Medulla oblongata (tissue), 1 donor: ENCODE results near the gene ZNF830.
"Not testable (repeated sequence)": the region's sequence is repeated elsewhere in the genome, so short reads cannot be mapped to it uniquely, and the experiment has no call there.

Source experiments
- DNase-seq: peaks from one replicate; pipeline ENCODE4 v3.0.0-alpha.2; 2015; ENCODE audit errors: extremely low spot score

Gene ZNF830, protein sequence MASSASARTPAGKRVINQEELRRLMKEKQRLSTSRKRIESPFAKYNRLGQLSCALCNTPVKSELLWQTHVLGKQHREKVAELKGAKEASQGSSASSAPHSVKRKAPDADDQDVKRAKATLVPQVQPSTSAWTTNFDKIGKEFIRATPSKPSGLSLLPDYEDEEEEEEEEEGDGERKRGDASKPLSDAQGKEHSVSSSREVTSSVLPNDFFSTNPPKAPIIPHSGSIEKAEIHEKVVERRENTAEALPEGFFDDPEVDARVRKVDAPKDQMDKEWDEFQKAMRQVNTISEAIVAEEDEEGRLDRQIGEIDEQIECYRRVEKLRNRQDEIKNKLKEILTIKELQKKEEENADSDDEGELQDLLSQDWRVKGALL

DNA sequence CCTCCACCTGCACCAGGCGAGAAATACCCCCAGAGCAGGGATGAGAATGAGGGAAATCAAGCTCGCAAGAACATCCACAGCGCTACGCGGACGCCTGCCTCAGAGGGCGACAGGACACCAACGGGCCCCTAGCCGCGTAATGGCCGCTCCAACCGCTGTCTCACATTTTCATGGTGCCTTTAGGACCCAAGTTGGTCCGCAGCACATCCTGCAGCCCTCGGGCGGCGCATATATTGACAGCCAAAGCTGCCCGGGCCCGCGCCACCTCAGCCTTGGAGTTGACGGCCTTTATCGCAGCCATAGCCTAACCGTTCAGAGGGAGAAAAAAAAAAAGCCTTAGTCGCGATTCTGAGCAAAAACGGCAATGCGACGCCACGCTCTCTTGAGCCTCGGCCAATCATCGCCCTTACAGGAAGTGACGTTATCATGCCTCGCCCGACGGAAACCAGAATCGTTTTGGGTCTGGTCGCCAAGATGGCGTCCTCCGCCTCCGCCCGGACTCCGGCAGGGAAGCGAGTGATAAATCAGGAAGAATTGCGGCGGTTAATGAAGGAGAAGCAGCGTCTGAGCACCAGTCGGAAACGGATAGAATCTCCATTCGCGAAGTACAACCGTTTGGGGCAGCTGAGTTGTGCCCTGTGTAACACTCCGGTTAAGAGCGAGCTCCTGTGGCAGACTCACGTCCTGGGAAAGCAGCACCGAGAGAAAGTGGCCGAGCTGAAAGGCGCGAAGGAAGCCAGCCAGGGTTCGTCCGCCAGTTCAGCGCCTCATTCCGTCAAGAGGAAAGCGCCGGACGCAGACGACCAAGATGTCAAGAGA lies at the start of gene ZNF830, which contains the start of gene CCT6B:
TSS of gene ZNF830 (plus strand) at position 448 of the 819 bp plus-strand sequence. CDS start at position 475, 27 bp downstream.
TSS of gene CCT6B (minus strand) at position 368 of the 819 bp plus-strand sequence. CDS start at position 301, 67 bp downstream.
- peak; percentile 98 for DNase-seq

DNA sequence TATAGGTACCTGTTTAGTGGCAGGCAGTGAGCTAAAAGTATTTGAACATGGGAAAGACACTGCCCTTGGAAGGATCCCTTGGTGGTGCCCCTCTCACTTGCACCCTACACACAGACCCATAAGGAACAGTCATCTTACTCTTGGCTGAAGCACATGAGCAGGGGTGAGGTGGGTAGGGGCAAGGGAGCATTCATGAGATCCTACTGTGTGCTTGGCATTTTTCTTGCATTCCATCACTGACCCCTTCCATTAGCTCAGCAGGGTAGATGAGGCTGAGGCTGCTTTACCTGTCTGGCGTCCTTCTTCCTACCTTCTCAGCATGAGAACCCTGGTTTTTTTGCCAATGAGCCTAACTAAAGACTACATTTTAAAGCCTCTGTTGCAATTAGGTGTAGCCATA lies 48.3 kb upstream of the ZNF830 start:
- no peak for DNase-seq

DNA sequence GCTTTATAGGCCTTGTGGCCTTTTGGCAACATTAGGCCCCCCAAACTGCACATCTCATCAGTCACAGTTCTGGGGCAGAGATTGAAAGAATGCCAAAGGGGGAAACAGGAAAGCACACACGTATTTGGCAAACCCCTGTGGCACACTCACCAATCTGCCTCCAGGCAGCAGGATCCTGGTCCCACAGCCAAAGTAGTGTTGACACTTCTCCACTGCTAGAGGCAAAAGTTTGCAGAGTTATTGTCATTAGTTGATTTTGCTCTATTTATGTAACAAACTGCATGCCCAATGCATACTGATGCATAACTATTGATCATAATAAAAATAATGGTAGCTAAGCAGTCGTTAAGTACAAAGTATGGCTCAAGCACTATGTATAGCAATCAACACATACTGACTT lies 45.2 kb upstream of the ZNF830 start:
- DNase-seq, result no peak

DNA sequence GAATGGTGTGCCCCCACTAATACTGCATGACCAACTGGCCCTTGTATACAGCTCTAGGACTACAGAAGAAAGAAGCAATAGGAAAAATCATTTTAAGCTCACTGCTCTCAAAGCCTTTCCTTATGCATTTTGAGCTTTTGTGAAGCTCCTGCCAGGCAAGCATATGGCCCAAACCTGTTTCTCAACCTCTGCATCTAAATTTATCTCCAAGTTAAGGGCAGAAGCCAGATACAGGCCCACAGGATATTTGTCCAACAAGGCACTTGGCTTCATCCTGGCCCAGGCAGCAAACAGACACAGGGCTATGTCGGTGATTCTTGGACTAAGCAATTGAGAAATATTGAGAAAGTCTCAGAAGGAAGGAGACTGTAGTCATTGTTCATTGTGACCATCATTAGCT lies 44.0 kb upstream of the ZNF830 start:
- no peak for DNase-seq

DNA sequence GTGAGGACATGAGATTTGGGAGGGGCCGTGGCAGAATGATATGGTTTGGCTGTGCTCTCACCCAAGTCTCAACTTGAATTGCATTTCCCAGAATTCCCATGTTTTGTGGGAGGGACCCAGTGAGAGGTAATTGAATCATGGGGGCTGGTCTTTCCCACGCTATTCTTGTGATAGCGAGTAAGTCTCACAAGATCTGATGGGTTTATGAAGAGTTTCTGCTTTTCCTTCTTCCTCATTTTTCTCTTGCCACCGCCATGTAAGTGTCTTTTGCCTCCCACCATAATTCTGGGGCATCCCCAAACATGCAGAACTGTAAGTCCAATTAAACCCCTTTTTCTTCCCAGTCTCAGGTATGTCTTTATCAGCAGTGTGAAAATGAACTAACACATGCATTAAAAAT lies 40.7 kb upstream of the ZNF830 start:
- DNase-seq, result no peak

DNA sequence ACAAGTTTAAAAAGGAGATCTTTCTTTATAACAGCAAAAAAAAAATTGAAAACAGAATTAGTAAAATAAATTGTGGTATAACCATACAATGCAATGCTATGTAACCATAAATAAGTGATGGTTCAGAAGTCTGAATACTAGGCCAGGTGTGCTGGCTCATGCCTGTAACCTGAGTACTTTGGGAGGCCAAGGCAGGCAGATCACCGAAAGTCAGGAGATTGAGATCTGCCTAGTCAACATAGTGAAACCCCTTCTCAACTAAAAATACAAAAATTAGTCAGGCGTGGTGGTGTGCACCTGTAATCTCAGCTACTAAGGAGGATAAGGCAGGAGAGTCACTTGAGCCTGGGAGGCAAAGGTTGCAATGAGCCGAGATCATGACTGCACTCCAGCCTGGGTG lies 34.7 kb upstream of the ZNF830 start:
- DNase-seq, result no peak

DNA sequence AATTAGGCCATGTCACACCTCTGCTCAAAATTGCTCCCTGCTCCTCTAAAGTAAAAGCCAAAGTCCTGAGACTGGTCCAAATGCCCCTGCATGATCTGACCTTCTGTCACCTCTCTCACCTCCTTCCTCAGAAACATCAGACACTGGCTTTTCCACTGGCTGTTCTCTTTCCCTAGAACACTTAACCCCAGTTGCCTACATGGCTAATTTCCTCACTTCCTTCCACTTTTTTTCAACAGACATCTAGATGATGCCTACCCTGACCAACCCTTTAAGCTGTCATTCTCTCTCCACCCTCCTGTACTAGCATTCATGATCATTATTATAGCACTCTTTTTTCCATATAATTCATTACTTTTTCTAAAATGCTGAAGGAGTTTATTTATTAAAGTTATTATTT lies 31.1 kb upstream of the ZNF830 start:
- no peak for DNase-seq

DNA sequence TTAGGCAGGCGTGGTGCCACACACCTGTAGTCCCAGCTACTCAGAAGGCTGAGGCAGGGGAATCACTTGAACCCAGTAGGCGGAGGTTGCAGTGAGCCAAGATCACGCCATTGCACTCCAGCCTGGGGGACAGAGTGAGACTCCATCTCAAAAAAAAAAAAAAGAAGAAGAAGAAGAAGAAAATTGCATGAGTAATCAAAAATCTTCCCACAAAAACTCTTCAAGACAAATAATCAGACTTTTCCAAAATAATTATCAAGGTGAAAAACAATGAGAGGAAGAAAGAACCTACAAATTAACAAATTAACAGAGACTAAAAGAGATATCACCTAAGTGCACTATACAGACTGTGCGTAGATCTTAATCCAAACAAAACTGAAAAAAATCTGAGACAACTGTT lies 10.6 kb upstream of the ZNF830 start:
- not testable (repeated sequence) for DNase-seq

DNA sequence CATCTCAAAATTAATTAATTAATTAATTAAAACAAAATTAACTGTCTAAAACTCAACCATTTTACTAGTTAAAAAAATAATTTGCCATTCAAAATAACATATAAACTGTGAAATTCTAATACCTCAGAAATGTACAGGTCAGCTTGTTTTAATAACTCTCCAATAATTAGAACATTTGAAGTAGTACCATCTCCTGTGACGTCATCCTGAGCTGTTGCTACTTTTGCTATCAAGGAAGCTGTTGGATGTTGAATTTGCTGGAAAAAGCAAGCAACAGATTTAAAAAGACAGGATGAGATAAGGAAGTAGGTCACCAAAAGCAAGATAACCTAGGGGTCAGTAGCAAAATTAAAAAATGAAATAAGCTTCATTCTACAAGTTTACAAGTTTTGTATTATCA lies 2.9 kb upstream of the ZNF830 start:
- DNase-seq, result no peak

DNA sequence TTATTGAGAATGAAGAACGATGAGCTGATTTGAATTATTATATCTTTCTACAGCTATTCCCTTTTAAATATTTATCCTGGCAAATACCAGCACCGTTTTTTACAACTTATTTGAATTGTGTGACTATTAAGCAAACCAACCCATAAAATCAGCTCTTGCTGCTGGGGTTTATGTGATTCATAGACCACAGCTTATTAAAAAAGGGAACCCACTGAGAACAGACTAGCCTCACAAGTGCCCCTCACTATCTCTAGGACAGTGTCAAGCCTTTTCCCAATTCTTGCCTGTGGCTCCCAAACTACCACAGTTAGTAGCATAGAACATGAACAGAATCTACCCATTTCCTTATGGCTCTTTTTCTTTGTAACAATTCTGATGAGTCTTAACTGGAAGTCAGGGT lies 12.8 kb downstream of the ZNF830 start:
- no peak for DNase-seq

DNA sequence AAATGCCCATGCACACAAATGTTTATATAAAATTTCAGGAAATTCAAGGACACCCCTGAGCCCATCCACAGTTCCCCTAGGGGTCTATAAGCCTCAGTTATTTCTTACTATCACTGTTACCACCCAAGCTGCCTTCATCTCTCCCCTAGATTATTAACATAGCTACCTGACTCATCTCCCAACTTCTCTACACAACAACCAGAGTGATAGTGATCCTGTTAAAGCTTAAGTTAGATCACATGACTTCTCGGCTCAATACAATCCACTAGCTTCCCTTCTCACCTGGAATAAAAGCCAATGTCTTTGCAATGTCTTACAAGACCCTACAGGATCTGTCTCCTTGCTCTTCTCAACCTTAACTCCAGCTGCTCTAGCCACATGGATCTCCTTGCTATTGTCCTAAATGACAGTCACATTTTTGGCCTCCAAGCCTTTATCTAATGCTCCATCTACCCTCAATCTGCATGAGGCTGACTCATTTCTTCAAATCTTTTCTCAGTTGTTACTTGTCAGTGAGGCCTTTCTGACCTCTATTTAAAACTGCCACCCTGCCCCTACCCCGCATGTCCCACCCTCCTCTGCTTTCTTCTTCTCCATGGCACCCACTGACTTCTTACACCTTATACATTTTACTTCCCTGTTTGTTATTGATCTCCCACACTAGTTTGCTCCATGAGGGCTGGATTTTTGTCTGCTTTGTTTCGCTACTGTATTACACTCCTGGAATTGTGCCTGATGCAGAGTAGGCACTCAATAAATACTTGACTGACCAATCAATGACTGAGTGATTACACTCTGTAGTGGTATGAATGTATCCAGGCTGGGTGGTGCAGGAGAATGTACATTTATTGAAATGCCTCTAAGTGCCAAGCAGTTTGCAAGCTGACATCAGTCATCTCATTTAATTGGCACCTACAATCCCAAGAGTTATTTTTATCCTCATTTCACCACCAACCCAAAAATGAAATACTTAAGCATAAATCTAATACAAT lies 13.8 kb downstream of the ZNF830 start:
- no peak for DNase-seq

DNA sequence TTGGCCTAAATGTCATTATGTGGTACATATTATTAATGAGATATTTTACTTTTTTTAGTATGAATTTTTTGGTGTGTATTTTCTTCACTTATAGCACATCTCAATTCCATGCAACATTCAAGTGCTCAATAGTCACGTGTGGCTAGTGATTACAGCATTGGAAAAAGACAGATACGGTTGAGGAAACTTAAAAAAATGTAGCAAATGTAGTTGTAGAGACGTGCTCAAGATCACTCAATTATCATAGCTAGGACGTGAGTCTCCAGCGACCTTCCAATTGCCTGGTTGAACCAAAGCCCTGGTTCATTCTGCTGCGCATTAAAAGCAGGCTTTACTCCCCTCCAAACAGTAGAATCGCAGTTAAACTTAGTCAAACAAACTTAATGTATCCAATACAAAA lies 17.8 kb downstream of the ZNF830 start:
- no peak for DNase-seq

DNA sequence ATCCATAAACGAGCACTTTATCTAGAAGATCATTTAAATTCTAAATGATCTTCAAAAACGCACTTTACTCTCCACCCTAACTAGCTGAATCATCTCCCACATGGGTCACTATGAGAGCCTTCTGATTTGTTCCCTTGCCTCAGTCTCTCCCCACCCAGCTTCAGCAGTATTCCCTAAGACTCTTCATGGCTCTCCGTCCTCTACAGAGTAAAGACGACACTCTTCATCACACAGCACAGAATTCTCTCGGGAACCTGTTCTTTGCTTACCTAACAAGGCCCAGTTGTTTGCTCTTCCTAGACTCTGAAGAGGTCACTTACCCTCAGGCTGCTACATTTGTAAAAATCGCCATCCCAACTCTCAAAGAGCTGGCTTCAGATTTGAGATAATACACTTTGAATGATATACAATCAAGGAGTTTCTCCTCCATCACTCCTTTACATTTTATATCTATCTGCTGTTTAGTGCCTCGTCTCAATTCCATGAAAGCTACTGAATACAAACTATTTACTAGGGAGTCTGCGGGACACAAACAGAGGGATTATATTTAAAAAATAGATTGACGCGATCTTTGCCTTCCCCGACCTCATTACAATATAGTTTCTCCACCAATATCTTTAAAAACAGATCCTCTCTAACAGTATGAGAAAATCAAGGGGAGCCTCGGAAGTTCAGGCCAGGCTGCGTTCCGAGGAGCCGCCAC lies 18.5 kb downstream of the ZNF830 start:
- no peak for DNase-seq

DNA sequence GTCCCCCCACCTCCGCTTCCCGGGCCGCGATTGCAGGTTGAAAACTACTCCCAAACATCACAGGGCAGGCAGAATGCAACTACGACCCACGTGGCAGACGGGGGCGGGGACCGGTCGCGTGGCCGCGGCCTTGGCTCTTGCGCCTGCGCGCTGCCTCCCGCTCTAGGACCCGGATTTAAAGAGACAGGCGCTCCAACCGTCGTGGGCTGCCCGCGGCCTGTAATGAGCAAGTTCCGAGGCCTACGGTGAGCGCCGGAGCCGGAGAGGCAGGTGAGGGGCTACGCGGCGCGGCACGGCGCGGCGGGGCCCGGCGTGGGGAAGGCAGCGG lies 19.0 kb downstream of the ZNF830 start, which contains the start of gene LIG3:
TSS of gene LIG3 (plus strand) at position 160 of the 328 bp plus-strand sequence. CDS start 2,494 bp downstream, outside the sequence.
- peak; percentile 95 for DNase-seq

DNA sequence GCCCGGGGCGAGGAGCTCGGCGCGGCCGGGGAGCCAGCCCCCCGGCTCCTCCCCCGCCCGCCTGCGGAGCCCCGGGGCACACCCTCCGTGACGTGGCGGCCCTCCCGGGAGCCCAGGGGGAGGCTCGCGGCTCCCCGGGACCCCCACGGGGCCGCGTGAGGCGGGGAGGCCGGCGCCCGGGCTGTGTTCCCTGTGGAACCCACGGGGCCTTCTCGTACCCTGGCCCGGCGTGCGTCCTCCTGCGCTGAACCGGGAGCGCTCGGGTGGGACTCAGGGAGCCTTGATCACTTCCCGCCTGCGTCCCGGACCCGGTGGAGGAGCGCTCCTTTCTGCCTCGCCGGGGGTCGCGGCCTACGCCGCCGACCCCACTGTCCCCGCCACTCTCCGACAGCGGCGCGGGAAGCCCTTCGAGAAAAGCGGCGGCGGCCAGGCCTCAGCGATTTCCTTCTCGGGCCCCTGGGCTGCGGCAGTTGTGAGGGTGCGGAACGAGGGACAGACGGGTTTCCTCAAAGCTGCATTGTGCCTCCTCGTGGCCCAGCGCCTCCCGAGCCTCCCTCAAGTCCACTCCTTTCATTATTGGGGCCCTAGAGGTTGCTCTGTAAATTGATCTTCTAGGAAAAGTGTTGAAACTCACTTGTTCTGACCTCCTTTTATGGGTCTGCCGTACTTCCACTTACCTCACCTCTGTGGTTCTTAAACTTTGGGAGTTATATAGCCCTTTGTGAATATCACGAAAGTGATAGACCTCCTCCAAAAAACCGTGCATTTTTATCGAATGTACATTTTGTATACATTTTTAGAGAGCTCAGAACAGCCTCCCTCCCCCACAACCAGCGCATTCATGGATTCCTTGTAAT lies 19.6 kb downstream of the ZNF830 start:
- DNase-seq, result peak; percentile 84

DNA sequence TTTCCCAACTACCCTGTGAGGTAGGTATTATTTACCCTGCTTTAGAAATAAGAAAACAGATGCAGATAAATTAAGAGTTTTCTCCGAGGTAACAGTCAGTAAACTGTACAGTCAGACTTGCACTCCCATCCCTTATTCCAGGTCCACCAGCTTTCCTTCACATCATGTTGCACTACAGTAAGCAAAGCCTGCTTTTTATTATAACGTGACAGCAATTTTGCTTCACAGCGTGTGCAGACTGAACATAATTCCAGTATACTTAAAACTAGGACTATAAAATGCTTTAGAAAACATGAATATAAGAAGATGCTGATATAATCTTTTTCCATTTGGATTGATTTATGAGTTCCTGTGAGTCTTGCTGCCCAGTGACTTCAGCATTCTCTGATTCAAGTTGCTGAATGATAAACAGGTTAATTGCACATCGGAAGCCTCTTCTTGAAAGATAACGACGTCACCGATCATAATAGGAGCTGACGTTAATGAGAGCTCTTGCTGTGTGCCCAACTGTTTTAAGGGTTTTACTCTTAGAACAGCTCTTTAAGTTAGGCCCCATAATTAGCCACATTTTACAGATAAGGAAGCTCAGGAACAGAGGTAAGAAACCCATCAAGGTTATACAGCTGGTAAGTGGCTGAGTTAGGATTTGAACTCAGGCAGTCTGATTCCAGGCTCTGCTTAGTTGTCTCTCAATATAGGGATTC lies 20.4 kb downstream of the ZNF830 start:
- DNase-seq, result no peak

DNA sequence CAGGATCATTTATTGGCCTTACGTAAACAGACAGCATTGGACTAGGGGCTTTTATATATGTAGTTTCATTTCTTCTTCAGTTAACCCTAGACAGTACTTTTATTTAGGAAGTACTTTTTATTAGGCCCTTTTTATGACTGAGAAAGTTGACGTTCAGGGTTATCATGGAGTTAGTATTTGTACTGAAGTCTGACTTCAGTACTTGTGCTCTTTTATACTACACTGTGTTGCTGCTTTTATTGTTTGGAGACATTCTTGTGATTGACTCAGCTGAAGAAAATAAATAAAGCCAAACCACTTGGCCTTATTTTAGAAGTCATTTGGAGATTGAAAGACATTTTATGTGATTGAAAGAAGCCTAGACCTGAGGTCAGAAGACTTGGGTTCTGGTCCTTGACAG lies 25.9 kb downstream of the ZNF830 start:
- DNase-seq, result no peak

DNA sequence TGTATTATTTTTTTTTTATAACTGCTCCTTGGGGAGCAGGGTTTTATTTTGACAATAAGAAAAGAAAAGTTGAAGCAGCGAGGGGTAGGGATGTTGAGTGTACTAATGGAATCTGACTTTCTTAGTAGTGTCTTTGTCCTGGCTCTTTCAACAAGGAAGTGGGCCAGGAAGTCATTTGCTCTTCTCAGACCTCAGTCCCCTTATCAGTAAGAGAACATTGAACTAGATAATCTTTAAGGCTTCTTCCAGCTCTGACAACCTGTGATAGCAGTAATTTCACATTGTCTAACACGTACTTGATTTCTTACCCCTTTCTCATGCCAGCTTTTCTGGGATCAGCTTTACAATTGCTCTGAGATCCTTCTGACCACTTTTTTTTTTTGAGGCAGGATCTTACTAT lies 27.3 kb downstream of the ZNF830 start:
- no peak for DNase-seq

DNA sequence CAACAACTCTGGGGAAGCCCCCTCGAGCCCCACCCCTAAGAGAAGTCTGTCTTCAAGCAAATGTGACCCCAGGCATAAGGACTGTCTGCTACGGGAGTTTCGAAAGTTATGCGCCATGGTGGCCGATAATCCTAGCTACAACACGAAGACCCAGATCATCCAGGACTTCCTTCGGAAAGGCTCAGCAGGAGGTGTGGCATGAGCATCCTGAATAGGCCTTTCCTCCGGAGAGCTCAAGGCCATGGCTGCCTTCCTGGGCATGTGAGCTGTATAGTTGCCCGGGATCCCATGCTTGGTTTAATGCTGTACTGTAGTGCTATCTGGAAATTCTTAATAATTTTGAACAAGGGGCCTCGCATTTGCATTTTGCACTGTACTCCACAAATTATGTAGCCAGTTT lies 28.1 kb downstream of the ZNF830 start:
- DNase-seq, result no peak
